LNCAP (cell line): Measurements from ENCODE around the gene TLE4.

Source experiments
- TF ChIP-seq, protein P1 (sequence below): fragments of 450-650 bp; IDR thresholded peaks from 2 replicates; pipeline ENCODE4 v1.5.1; 2017; ENCODE audit warnings: mild to moderate bottlenecking

The TLE4 gene

DNA sequence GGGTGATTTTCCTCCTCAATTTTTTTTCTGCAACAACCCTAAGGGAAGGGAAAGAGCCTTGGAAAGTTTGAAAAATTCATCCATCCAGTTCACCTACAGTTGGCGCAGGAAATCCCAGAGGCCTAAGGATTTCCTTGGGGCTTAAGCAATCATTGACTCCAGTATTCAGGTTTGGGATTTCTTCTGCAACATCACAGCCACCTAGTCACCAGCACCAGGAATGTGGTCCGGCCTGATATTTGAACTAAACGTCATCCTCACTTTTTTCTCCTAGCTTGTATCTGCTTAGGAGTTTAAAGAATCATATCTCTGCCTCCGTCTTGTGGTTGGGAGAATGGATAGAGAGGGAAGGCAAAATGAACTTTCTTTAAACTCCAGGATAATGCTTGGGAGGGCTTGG is 20.2 kb upstream of the TLE4 start:
- TF ChIP-seq, protein P1, sequence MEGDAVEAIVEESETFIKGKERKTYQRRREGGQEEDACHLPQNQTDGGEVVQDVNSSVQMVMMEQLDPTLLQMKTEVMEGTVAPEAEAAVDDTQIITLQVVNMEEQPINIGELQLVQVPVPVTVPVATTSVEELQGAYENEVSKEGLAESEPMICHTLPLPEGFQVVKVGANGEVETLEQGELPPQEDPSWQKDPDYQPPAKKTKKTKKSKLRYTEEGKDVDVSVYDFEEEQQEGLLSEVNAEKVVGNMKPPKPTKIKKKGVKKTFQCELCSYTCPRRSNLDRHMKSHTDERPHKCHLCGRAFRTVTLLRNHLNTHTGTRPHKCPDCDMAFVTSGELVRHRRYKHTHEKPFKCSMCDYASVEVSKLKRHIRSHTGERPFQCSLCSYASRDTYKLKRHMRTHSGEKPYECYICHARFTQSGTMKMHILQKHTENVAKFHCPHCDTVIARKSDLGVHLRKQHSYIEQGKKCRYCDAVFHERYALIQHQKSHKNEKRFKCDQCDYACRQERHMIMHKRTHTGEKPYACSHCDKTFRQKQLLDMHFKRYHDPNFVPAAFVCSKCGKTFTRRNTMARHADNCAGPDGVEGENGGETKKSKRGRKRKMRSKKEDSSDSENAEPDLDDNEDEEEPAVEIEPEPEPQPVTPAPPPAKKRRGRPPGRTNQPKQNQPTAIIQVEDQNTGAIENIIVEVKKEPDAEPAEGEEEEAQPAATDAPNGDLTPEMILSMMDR: no peak

GRCh38 chr9:79551994-79552393 is 19.8 kb upstream of the TLE4 start:
- TF ChIP-seq, protein P1: no peak

DNA sequence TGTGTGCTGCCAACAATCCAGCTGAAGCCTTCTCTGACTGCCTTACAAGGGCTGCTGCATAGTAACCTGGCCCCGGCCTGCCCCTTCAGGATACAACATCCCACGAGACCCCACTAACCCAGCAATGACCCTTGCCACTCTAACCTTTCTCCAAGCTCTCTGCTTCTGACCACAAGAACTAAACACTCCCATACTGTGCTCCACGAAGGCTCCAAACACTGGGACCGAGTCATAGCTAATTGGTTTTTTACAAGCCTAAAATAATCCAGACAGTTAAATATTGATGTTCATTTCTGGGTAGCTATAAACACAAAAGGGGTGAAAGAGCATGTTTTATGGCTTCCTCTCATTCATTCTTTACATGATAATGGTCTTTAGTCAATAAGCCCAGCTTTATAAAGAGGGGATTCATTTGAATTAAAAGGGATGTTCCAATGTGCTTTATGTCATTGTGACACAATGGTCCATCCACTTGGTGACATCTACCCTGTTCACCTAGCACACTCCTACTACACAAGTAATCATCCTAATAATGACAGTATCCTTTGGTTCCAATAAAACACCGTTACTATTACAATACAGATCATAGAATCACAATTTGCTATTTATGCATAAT is 16.2 kb upstream of the TLE4 start:
- TF ChIP-seq, protein P1: no peak

DNA sequence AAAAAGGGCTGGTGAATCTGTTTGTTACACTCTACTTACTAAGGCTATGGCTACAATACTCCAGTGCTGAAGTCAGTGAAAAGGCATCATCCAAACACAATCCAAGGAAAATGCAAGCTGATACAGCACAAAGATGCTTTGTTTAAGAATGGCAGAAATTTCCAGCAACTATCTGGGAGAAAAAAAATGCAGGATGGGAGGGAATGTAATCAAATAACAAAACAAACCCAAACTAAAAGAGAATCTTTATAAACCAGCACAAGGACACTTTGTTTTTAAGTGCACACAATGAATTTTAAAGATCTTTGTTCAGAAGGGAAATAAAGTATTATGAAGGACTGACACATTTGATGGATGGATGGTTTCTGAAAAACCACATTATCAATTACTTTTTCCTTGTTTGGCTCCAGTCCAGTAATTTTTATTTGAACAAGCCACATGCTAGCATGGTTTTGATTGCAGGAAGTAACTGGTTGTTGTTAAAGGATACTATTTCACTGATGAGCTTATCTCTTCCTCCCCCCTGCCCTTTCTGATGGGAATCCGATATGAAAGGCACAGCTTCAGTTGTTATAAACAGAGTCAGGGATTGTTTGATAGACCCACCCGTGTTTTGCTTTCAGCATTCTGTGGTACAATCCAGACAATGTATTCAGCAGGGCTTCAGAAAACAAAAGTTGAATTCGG is 12.1 kb upstream of the TLE4 start:
- TF ChIP-seq, protein P1: no peak

GRCh38 chr9:79562749-79563386 is 8.9 kb upstream of the TLE4 start:
- TF ChIP-seq, protein P1: no peak

GRCh38 chr9:79564105-79564504 is 7.7 kb upstream of the TLE4 start:
- TF ChIP-seq, protein P1: no peak

DNA sequence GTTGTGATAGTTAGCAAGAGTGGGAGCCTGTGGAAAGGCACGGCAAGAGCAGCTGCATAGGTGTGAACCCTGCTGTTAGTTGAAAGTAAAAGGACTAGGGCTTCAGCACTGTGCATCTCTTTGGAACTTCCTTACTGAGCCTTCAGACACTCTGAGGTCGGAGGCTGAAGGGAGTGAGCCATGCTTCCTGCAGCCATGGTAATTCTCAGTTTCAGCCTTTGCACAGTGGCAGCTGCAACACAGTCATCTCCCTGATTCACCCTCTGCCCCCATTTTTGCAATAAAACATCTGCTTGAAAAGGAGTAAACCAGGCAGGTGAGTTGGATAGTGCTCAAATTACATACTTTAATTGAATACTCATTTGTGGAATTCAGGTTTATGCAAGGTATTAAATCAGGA is 6.5 kb upstream of the TLE4 start:
- TF ChIP-seq, protein P1: no peak
